ENCODE data around the gene PLXDC2. TPM values are rescaled to one million over a fixed set of nuclear protein-coding genes. Genes with fewer than 3 reads are reported as not detected.

PLXDC2 gene
- total RNA-seq = 65.8 TPM

GRCh38 chr10:19816411-19817230 is at the start of gene PLXDC2:
Gene PLXDC2, plus strand, starts transcription at chr10:19816432.

